Measurements from ENCODE around the gene CD83.

Gene CD83

DNA sequence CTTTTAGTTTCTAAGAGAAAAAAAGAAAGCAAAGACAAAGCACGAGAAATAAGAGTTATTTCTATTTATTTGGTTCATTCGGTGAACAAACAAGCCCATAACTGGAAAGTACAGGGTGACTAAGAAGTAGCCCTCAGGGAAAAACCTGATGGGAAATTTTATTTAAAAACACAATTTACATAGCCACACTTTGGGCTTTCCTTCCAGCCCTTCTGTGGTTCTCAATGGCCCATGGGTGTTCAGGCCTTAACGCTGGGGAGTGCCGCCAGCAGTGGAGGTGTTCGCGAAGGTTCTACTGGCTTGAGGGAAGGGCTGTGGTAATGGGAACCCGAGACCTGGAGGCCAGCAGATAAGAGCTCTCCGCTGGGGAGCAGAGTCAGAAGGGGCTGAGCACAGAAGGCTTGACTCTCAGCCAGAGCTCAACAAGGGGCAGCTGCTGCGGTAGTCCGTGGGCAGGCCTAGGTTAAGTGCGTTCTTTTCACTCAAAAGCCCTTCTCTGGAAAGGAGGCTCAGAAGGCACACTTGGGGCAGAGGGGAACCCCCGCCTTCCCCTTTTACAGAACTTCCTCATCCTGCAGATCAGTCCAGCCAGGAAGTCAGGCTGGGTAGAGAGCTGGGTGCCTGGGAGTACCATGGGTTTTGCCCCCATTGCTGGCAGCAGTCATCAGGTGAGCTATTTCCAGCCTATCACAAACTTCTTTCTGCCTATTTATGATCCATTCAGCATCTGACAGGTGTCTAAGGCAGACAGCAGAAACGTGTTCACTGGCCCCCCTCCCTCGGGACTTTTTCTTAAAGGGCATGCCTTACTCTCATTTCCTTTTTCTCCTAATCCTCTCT lies 8.8 kb upstream of the CD83 start:
- Histone ChIP-seq H3K27me3 (ENCODE audit: control insufficient read depth in 1 of 2, insufficient read depth in 2 of 2, low read length in 2 of 2) (peaks cover 0 to 2% of the 10 kb centered on the region in 2 donors), H3K9me3 (ENCODE audit: control insufficient read depth in 2 of 2, low read length in 2 of 2) (peaks cover 0 to 6% of the 10 kb centered on the region in 2 donors), H3K36me3 (ENCODE audit: control insufficient read depth in 2 of 2, insufficient read depth in 2 of 2, low read length in 2 of 2) (no peaks in the 10 kb centered on the region), H3K4me3 (ENCODE audit: low read length in 2 of 2) (no peak overlapping the region), H3K9ac (ENCODE audit: low read length in 2 of 2) (no peak overlapping the region), H3K4me1 (ENCODE audit: control insufficient read depth, insufficient read depth, low read length) (peaks cover 2% of the 10 kb centered on the region), H3K27ac (ENCODE audit: low read length) (no peak overlapping the region)

DNA sequence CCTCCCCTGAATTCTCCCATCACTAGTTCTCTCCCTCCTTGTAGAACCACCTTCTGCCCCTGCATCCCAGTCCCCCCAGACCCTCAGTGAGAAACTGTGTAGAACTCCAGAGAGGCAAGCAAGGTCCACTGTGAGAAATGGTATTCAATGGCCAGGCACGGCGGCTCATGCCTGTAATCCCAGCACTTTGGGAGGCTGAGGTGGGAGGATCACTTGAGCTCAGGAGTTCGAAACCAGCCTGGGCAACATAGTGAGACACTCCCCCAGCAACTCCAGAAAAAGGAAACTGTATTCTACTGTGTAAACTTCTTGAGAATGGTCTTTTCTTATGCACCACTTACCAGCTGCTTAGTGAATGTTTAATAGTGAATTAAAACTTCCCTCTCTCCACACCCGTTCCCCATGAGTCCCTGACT lies 8.2 kb upstream of the CD83 start:
- peaks cover 0 to 6% of the 10 kb centered on the region in 2 donors for H3K9me3 ChIP-seq (ENCODE audit: control insufficient read depth in 2 of 2, low read length in 2 of 2)
- no peak overlapping the region for H3K27ac ChIP-seq (ENCODE audit: low read length)
- no peaks in the 10 kb centered on the region for H3K27me3 ChIP-seq (ENCODE audit: control insufficient read depth in 1 of 2, insufficient read depth in 2 of 2, low read length in 2 of 2)
- H3K4me3 ChIP-seq (ENCODE audit: low read length in 2 of 2), result no peak overlapping the region
- H3K4me1 ChIP-seq (ENCODE audit: control insufficient read depth, insufficient read depth, low read length), result peaks cover 2% of the 10 kb centered on the region
- H3K9ac ChIP-seq (ENCODE audit: low read length in 2 of 2), result no peak overlapping the region
- no peaks in the 10 kb centered on the region for H3K36me3 ChIP-seq (ENCODE audit: control insufficient read depth in 2 of 2, insufficient read depth in 2 of 2, low read length in 2 of 2)

DNA sequence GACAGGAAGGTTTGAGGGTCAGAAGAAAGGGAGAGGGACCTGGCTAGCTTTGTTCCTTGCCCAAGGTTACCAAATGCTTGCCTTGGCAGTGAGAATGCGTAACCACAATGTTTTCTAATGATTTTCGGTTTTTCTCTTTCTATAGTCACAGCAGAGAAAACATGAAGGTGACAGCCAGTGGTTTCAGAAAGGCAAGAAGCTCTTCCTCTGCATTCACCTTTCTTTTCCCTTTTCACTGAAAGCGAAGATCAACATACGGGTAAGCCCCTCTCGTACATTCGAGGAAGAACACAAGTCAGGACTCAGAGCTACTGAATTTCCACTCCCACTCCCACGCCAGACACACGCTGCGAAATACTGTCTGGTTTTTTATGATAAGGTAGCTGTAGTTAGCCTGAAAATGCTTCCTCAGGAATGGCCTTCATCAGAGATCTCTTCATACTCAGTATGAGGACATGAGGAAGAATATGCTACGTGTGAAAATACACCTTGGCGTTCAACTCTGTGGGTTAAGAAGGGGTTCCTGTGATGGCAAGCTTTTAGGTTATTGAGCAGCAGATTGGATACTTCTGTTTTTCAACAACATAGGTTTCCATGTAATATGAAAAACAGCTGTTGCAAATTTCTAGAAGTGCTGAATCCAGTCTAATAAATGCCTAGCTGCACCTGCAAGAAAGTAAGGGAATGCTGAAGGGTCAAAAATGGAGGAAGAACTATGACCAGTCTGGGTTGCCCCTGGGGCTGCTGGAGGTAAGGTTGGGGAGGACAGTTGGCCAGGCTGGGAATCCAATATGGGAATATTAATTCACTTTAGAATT lies 7.4 kb upstream of the CD83 start:
- peaks cover 0 to 6% of the 10 kb centered on the region in 2 donors for H3K9me3 ChIP-seq (ENCODE audit: control insufficient read depth in 2 of 2, low read length in 2 of 2)
- no peak overlapping the region for H3K9ac ChIP-seq (ENCODE audit: low read length in 2 of 2)
- H3K27me3 ChIP-seq (ENCODE audit: control insufficient read depth in 1 of 2, insufficient read depth in 2 of 2, low read length in 2 of 2), result no peaks in the 10 kb centered on the region
- no peak overlapping the region for H3K27ac ChIP-seq (ENCODE audit: low read length)
- peaks cover 2% of the 10 kb centered on the region for H3K4me1 ChIP-seq (ENCODE audit: control insufficient read depth, insufficient read depth, low read length)
- H3K36me3 ChIP-seq (ENCODE audit: control insufficient read depth in 2 of 2, insufficient read depth in 2 of 2, low read length in 2 of 2), result no peaks in the 10 kb centered on the region
- no peak overlapping the region for H3K4me3 ChIP-seq (ENCODE audit: low read length in 2 of 2)

DNA sequence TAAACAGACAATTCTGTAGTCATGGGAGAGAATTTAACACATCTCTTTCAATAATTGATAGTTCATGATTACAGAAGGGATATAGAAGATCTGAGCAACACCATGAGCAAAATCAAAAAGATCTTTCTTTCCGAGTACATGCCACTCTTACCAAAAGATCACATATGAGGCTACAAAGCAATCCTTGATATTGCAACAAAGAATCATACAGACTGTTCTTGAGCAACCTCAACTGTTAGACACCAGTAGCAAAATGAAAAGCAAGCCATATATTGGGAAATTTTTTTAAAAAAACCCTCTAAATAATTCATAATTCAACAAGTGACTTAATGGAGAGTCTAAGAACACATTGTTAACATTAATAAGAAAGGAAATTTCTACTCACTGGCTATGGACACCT lies 3.6 kb upstream of the CD83 start:
- H3K4me1 ChIP-seq (ENCODE audit: control insufficient read depth, insufficient read depth, low read length), result peaks cover 12% of the 10 kb centered on the region
- no peaks in the 10 kb centered on the region for H3K27me3 ChIP-seq (ENCODE audit: control insufficient read depth in 1 of 2, insufficient read depth in 2 of 2, low read length in 2 of 2)
- no peaks in the 10 kb centered on the region for H3K36me3 ChIP-seq (ENCODE audit: control insufficient read depth in 2 of 2, insufficient read depth in 2 of 2, low read length in 2 of 2)
- H3K9ac ChIP-seq (ENCODE audit: low read length in 2 of 2), result no peak overlapping the region
- H3K9me3 ChIP-seq (ENCODE audit: control insufficient read depth in 2 of 2, low read length in 2 of 2), result no peaks in the 10 kb centered on the region
- no peak overlapping the region for H3K4me3 ChIP-seq (ENCODE audit: low read length in 2 of 2)
- H3K27ac ChIP-seq (ENCODE audit: low read length), result no peak overlapping the region

DNA sequence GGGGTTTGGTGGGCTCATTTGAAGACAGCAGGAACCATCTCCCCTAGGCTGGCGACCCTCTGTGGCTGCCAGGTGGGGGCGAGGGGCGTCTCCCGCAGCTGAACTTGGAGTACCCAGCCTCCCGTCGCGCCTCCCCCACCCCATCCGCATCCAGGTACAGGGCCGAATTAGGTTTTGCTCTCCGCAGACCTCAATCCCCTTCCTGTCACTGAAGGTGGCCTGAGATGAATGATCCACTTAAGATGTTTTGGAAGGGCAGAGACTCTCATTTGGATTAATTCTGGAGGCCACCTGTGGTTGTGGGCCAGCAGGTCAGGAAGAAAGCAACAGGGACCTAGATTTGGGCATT lies 493 bp downstream of the CD83 start:
- Histone ChIP-seq H3K4me3 (ENCODE audit: low read length in 2 of 2) (peak overlapping the region; percentile 59 to 78), H3K9me3 (ENCODE audit: control insufficient read depth in 2 of 2, low read length in 2 of 2) (no peaks in the 10 kb centered on the region), H3K9ac (ENCODE audit: low read length in 2 of 2) (peak overlapping the region; percentile 42 to 63), H3K27me3 (ENCODE audit: control insufficient read depth in 1 of 2, insufficient read depth in 2 of 2, low read length in 2 of 2) (no peaks in the 10 kb centered on the region), H3K27ac (ENCODE audit: low read length) (no peak overlapping the region), H3K36me3 (ENCODE audit: control insufficient read depth in 2 of 2, insufficient read depth in 2 of 2, low read length in 2 of 2) (no peaks in the 10 kb centered on the region), H3K4me1 (ENCODE audit: control insufficient read depth, insufficient read depth, low read length) (peaks cover 12% of the 10 kb centered on the region)

DNA sequence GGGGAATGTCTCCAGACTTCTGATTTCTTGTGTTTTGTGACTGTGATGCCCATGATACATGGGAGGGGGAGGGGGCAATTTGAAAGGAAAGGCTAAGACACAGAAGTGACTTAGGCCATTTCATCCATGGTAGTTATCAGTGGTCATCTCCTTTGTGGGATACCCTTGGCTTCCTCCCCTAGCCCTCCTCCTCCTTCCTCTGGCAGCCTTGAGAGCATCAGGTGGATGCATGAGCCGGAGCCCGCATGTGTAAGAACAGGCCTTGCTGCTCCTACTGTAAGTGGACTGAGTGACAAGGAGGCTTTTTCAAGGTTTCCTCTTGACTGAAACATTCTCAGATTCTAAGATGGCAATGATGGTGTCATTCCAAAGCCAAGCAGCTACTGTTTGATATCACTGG lies 874 bp downstream of the CD83 start:
- Histone ChIP-seq H3K4me1 (ENCODE audit: control insufficient read depth, insufficient read depth, low read length) (peaks cover 12% of the 10 kb centered on the region), H3K9me3 (ENCODE audit: control insufficient read depth in 2 of 2, low read length in 2 of 2) (no peaks in the 10 kb centered on the region), H3K36me3 (ENCODE audit: control insufficient read depth in 2 of 2, insufficient read depth in 2 of 2, low read length in 2 of 2) (no peaks in the 10 kb centered on the region), H3K9ac (ENCODE audit: low read length in 2 of 2) (no peak overlapping the region), H3K27me3 (ENCODE audit: control insufficient read depth in 1 of 2, insufficient read depth in 2 of 2, low read length in 2 of 2) (no peaks in the 10 kb centered on the region), H3K4me3 (ENCODE audit: low read length in 2 of 2) (peak overlapping the region in 1 of 2 donors; percentile 78), H3K27ac (ENCODE audit: low read length) (no peak overlapping the region)

DNA sequence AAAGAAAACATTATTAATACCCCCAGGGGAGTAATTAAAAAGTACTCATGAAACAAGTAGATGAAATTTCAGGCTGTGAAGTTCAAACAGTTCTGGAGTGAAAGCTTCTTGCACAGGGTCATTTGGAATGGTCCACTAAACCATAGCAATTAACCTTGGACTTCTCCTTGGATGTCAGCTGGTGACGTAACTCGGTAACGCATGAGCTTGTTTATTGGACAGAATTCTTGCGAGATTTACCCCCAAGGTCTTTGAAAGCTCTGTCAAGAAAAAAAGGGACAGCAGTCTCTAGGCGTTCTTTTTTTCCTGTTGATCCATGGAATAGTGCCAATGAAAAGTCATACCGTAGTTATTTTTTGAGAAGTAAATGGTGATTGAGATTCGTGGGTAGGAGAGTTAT lies 2.2 kb downstream of the CD83 start:
- Histone ChIP-seq H3K36me3 (ENCODE audit: control insufficient read depth in 2 of 2, insufficient read depth in 2 of 2, low read length in 2 of 2) (no peaks in the 10 kb centered on the region), H3K9ac (ENCODE audit: low read length in 2 of 2) (no peak overlapping the region), H3K4me1 (ENCODE audit: control insufficient read depth, insufficient read depth, low read length) (peaks cover 12% of the 10 kb centered on the region)

DNA sequence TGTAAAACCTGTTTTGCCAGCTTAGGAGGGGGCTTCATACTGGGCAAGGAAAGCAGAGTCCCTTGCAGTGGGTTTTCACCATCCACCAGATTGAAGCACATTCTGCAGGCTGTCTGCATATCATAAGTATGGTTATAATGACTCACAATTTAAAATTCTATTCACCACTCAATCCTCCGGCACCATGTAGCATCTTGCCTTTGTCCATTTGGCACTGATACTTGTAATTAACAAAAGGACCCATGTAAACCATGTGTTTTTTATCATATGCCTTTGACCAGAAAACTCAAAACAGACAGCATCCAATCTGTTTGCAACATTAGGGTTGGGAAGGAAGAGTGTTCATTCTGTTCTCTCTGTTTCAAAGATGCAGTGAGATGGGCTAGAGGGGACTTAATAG lies 3.0 kb downstream of the CD83 start:
- Histone ChIP-seq H3K9ac (ENCODE audit: low read length in 2 of 2) (no peak overlapping the region), H3K4me3 (ENCODE audit: low read length in 2 of 2) (no peak overlapping the region)

More for the DNA sequence above, 2.2 kb downstream of the CD83 start:
- Histone ChIP-seq H3K27ac (ENCODE audit: low read length) (no peak overlapping the region), H3K4me3 (ENCODE audit: low read length in 2 of 2) (no peak overlapping the region), H3K9me3 (ENCODE audit: control insufficient read depth in 2 of 2, low read length in 2 of 2) (no peaks in the 10 kb centered on the region), H3K27me3 (ENCODE audit: control insufficient read depth in 1 of 2, insufficient read depth in 2 of 2, low read length in 2 of 2) (no peaks in the 10 kb centered on the region)

DNA sequence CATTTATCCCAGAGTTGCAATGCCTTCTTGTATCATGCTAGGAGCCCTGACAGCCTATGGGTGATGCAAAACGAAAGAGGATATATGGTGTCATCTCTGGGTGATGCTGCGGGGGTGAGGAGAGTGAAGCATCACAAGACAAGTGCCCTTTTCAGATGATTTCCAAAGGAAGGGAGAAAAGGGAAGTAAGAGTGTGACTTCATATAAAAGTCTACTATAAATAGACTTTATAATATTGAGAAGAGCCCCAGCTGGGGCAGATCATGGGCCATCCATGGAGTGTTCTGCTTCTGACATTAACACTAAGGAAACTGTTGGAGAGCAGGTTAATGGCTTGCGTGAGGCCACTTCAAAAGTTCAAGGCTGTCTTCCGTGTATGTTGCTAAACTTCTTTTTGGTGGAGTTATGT lies 4.4 kb downstream of the CD83 start:
- no peak overlapping the region for H3K4me3 ChIP-seq (ENCODE audit: low read length in 2 of 2)
- no peaks in the 10 kb centered on the region for H3K27me3 ChIP-seq (ENCODE audit: control insufficient read depth in 1 of 2, insufficient read depth in 2 of 2, low read length in 2 of 2)
- H3K27ac ChIP-seq (ENCODE audit: low read length), result no peak overlapping the region
- H3K9me3 ChIP-seq (ENCODE audit: control insufficient read depth in 2 of 2, low read length in 2 of 2), result no peaks in the 10 kb centered on the region
- no peak overlapping the region for H3K9ac ChIP-seq (ENCODE audit: low read length in 2 of 2)
- H3K36me3 ChIP-seq (ENCODE audit: control insufficient read depth in 2 of 2, insufficient read depth in 2 of 2, low read length in 2 of 2), result no peaks in the 10 kb centered on the region
- peaks cover 12% of the 10 kb centered on the region for H3K4me1 ChIP-seq (ENCODE audit: control insufficient read depth, insufficient read depth, low read length)

More for the DNA sequence above, 3.0 kb downstream of the CD83 start:
- Histone ChIP-seq H3K4me1 (ENCODE audit: control insufficient read depth, insufficient read depth, low read length) (peaks cover 12% of the 10 kb centered on the region), H3K36me3 (ENCODE audit: control insufficient read depth in 2 of 2, insufficient read depth in 2 of 2, low read length in 2 of 2) (no peaks in the 10 kb centered on the region), H3K9me3 (ENCODE audit: control insufficient read depth in 2 of 2, low read length in 2 of 2) (no peaks in the 10 kb centered on the region), H3K27me3 (ENCODE audit: control insufficient read depth in 1 of 2, insufficient read depth in 2 of 2, low read length in 2 of 2) (no peaks in the 10 kb centered on the region), H3K27ac (ENCODE audit: low read length) (no peak overlapping the region)

DNA sequence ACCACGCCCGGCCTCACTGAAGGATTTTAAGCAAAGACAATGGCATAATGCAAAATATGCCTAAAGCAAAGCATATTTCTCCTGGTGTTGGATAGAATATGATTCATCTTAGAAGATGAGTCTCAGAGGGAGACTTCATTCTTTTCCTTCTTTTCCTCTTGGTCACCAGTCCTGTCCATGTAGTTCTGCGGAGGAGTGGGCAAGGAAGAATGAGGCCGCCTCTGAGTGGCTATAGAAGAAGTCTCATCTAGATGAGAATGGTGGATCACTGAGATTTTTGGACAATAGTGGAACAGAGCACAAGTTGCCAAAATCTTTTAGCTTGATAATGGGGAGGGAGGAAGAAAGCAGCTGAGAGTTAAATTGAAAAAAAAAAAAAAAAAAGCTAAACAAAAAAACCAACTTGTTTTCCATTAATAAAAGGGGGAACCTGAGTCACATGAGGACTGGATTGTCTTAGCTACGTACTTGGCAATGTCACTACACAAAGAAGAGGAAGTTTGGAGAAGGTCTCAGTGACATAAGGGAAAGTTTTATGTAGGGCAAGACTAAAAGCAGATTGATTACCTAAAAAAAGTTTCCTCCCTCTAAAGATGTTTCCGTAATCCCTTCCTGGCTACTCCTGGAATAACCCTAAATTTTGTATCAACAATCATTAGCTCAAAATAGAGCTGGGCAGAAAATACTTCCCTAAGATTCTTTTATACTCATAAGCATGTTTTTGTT lies 6.0 kb downstream of the CD83 start:
- Histone ChIP-seq H3K4me3 (ENCODE audit: low read length in 2 of 2) (no peak overlapping the region), H3K9me3 (ENCODE audit: control insufficient read depth in 2 of 2, low read length in 2 of 2) (no peaks in the 10 kb centered on the region), H3K9ac (ENCODE audit: low read length in 2 of 2) (no peak overlapping the region), H3K36me3 (ENCODE audit: control insufficient read depth in 2 of 2, insufficient read depth in 2 of 2, low read length in 2 of 2) (no peaks in the 10 kb centered on the region), H3K27me3 (ENCODE audit: control insufficient read depth in 1 of 2, insufficient read depth in 2 of 2, low read length in 2 of 2) (no peaks in the 10 kb centered on the region), H3K27ac (ENCODE audit: low read length) (no peak overlapping the region), H3K4me1 (ENCODE audit: control insufficient read depth, insufficient read depth, low read length) (peaks cover 8% of the 10 kb centered on the region)
